Endothelial cell of umbilical vein (primary cell): ENCODE data around the gene GALNT10. TPM values are rescaled to one million over a fixed set of nuclear protein-coding genes. Genes with fewer than 3 reads are reported as not detected.

Experiments used
- BruUV-seq: library from RNA; stranded (reverse); fragments of 400-500 nt; replicated peaks from 2 replicates; lab custom pipeline; 2021; lab: Mats Ljungman, UMichigan
- CTCF ChIA-PET: fragments of 300-600, 350-600 bp; sonication (Branson Sonifier 250); formaldehyde crosslinking; loops from one replicate; lab custom pipeline; 2021; ENCODE audit warnings: antibody characterized with exemption, inconsistent platforms; lab: Charles Lee
- POLR2A ChIA-PET: fragments of 300-600, 350-600 bp; sonication (Branson Sonifier 250); formaldehyde crosslinking; loops from one replicate; lab custom pipeline; 2021; ENCODE audit warnings: antibody characterized with exemption, inconsistent platforms; lab: Charles Lee
- DNase-seq: peaks from one replicate; pipeline ENCODE4 v3.0.0-alpha.2; 2011; ENCODE audit warnings: low read depth, low spot score
- FAIRE-seq: peaks from 2 replicates; lab custom pipeline; 2011; peaks lifted over from hg19 to GRCh38; lab: Jason Lieb, UNC
- H2AFZ ChIP-seq: 2 replicates; pipeline ENCODE4 v1.6.0; 2012; ENCODE audit warnings: low read depth, low read length, control low read depth, inconsistent platforms
- H3K27ac ChIP-seq: 2 replicates; pipeline ENCODE4 v1.5.1; 2011; ENCODE audit warnings: low read depth, mild to moderate bottlenecking, control low read depth, low read length, moderate library complexity; ENCODE audit not compliant: insufficient read depth
- H3K27me3 ChIP-seq, 2 experiments: 2 replicates each; pipeline versions ENCODE4 v1.6.0 to v1.6.1; 2011; ENCODE audit warnings: low read length in 2 of 2, mixed read lengths in 1 of 2; ENCODE audit not compliant: control insufficient read depth in 2 of 2, insufficient read depth in 2 of 2
- H3K36me3 ChIP-seq, 2 experiments: 2 replicates in 1 of 2; 3 replicates in 1 of 2; pipeline ENCODE4 v1.5.1; 2011; ENCODE audit warnings: low read length in 2 of 2, mild to moderate bottlenecking in 1 of 2, moderate library complexity in 1 of 2; ENCODE audit not compliant: control insufficient read depth in 2 of 2, insufficient read depth in 2 of 2; ENCODE audit errors: extremely low read depth in 1 of 2
- H3K4me1 ChIP-seq: 3 replicates; pipeline ENCODE4 v1.5.1; 2011; ENCODE audit warnings: mild to moderate bottlenecking, low read length; ENCODE audit not compliant: control insufficient read depth, insufficient read depth; ENCODE audit errors: extremely low read depth
- H3K4me2 ChIP-seq: 2 replicates; pipeline ENCODE4 v1.6.1; 2011; ENCODE audit warnings: low read length, control low read depth, mixed read lengths; ENCODE audit not compliant: insufficient read depth
- H3K4me3 ChIP-seq, 3 experiments: fragments of 200-600 bp in 1 of 3; sonication (generic), shearing (Covaris generic) in 1 of 3; replicated peaks in 1 of 3; 2 replicates each; pipeline ENCODE4 v1.5.1; 2011 to 2016; ENCODE audit warnings: control low read depth in 3 of 3, low read length in 3 of 3, mild to moderate bottlenecking in 2 of 3, inconsistent platforms in 1 of 3, low read depth in 1 of 3, moderate library complexity in 1 of 3; ENCODE audit not compliant: insufficient read depth in 1 of 3
- H3K79me2 ChIP-seq: 2 replicates; pipeline ENCODE4 v1.6.0; 2012; ENCODE audit warnings: low read length, inconsistent platforms; ENCODE audit not compliant: control insufficient read depth, insufficient read depth
- H3K9ac ChIP-seq: replicated peaks from 2 replicates; pipeline ENCODE3; 2011; ENCODE audit warnings: low read length, control low read depth; ENCODE audit not compliant: insufficient read depth; ENCODE audit errors: extremely low read depth
- H3K9me1 ChIP-seq: replicated peaks from 3 replicates; pipeline ENCODE4 v1.6.0; 2011; ENCODE audit warnings: mild to moderate bottlenecking, low read length; ENCODE audit not compliant: control insufficient read depth, insufficient read depth; ENCODE audit errors: extremely low read depth
- H3K9me3 ChIP-seq: replicated peaks from 2 replicates; pipeline ENCODE4 v1.5.1; 2012; ENCODE audit warnings: low read length, inconsistent platforms; ENCODE audit not compliant: control insufficient read depth, insufficient read depth
- H4K20me1 ChIP-seq: replicated peaks from 2 replicates; pipeline ENCODE3; 2011; ENCODE audit warnings: mild to moderate bottlenecking, low read length; ENCODE audit not compliant: control insufficient read depth, insufficient read depth; ENCODE audit errors: extremely low read depth
- EZH2 ChIP-seq: IDR thresholded peaks from 2 replicates; pipeline ENCODE4 v1.6.1; 2012; ENCODE audit warnings: borderline replicate concordance, low read depth, mild to moderate bottlenecking, moderate library complexity, low read length, inconsistent platforms; ENCODE audit not compliant: severe bottlenecking
- FOS ChIP-seq: IDR thresholded peaks from 2 replicates; pipeline ENCODE4 v1.6.1; 2011; ENCODE audit warnings: mild to moderate bottlenecking, low read length, moderate library complexity, borderline replicate concordance; ENCODE audit not compliant: insufficient read depth
- GATA2 ChIP-seq: IDR thresholded peaks from 2 replicates; pipeline ENCODE4 v1.7.0; 2011; ENCODE audit warnings: low read depth, mild to moderate bottlenecking, moderate library complexity, mixed read lengths, low read length; ENCODE audit not compliant: insufficient read length, insufficient read depth
- MYC ChIP-seq: IDR thresholded peaks from one replicate; pipeline ENCODE4 v1.6.1; 2011; ENCODE audit warnings: mild to moderate bottlenecking, low read depth, low read length
- POLR2A ChIP-seq: IDR thresholded peaks from 2 replicates; pipeline ENCODE4 v1.6.1; 2012; ENCODE audit warnings: low read depth, mild to moderate bottlenecking, control low read depth, low read length
- POLR2AphosphoS5 ChIP-seq: IDR thresholded peaks from 2 replicates; pipeline ENCODE4 v1.6.1; 2012; ENCODE audit warnings: low read depth, mild to moderate bottlenecking, control low read depth, low read length, moderate library complexity; ENCODE audit not compliant: insufficient read depth
- dilution Hi-C: fragments of 300-500 bp; cut with MboI; formaldehyde crosslinking; loops from one replicate; pipeline ENCODE4 v1.15.0; 2019; ENCODE audit warnings: low sequenced_read_pairs; ENCODE audit not compliant: extremely low pct_ligation_motif_present
- intact Hi-C: fragments of 100-400 bp; cut with micrococcal nuclease; formaldehyde crosslinking; loops from one replicate; pipeline ENCODE4 v1.10.0; 2022
- polyA plus RNA-seq, 4 experiments: library from polyadenylated mRNA; depleted of rRNA in 3 of 4; stranded (reverse) in 3 of 4; unstranded in 1 of 4; fragments of >200 nt; gene quantifications; 2 replicates each; pipeline versions ENCODE4 v1.2.1 to v1.2.3, GENCODE V29; 2011 to 2012; ENCODE audit warnings: missing spikeins in 1 of 4
- total RNA-seq: library from RNA; stranded (reverse); gene quantifications from 2 replicates; pipeline ENCODE4 v1.2.3, GENCODE V29; 2021
- TF ChIP-seq, protein P1 (sequence below), 2 donors: IDR thresholded peaks; 1 replicate in 1 of 2; 2 replicates in 1 of 2; pipeline ENCODE4 v1.5.1; 2011; ENCODE audit warnings: low read length in 2 of 2, mild to moderate bottlenecking in 2 of 2, moderate library complexity in 2 of 2, control low read depth in 1 of 2, inconsistent platforms in 1 of 2, low read depth in 1 of 2; ENCODE audit not compliant: insufficient read depth in 1 of 2; ENCODE audit errors: extremely low read depth in 1 of 2
- TF ChIP-seq, protein P2 (sequence below): IDR thresholded peaks from 2 replicates; pipeline ENCODE4 v1.6.1; 2011; ENCODE audit not compliant: insufficient read depth, insufficient read length

The GALNT10 gene
- total and polyA plus RNA-seq, 2 donors (not counting 3 experiments of a cell fraction or from before 2014, with no cell fraction given): 70.2 to 77.6 TPM

DNA sequence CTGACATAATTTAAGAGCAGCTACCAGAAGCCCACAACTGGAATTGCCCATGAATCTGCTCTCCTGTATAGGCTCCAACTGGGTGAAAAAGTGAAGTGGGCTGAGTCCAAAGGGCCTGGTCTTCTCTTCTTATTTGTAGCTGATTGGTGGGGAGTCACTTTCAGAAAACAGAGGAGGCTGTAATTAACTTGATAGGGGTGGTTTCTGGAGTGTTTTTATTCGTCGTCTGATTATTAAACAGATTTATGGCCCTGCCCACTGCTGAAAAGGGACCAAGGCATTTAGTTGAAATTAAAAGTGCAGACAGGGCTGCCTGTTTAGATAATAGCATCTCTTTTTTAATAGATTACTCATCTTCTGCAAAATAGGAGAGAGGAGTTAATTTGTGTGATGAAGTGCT lies 174.2 kb downstream of the GALNT10 start:
- Histone ChIP-seq H3K9me1 (no peaks in the 10 kb centered on the region), H3K4me3 (no peak overlapping the region), H3K36me3 (no peaks in the 10 kb centered on the region), H3K9me3 (no peaks in the 10 kb centered on the region), H3K27me3 (no peaks in the 10 kb centered on the region), H4K20me1 (no peaks in the 10 kb centered on the region), H3K9ac (no peak overlapping the region), H3K79me2 (no peaks in the 10 kb centered on the region), H3K4me1 (peaks cover 49% of the 10 kb centered on the region), H2AFZ (no peak overlapping the region), H3K27ac (no peak overlapping the region), H3K4me2 (no peak overlapping the region)
- CTCF ChIA-PET: interaction anchor here (1.4 to 2.1 kb wide), 2 partner anchors 28 to 32 kb away, joined by 3 to 10 read pairs; no protein-coding TSS in a partner anchor
- intact Hi-C loops (loop anchor here (5.0 kb wide), 1 partner anchor 83 kb away; the partner anchor contains the start of gene SAP30L), dilution Hi-C loops (no loop called here)
- TF ChIP-seq MYC: no peak
- TF ChIP-seq POLR2A: no peak
- no peak for TF ChIP-seq EZH2
- TF ChIP-seq, protein P1, sequence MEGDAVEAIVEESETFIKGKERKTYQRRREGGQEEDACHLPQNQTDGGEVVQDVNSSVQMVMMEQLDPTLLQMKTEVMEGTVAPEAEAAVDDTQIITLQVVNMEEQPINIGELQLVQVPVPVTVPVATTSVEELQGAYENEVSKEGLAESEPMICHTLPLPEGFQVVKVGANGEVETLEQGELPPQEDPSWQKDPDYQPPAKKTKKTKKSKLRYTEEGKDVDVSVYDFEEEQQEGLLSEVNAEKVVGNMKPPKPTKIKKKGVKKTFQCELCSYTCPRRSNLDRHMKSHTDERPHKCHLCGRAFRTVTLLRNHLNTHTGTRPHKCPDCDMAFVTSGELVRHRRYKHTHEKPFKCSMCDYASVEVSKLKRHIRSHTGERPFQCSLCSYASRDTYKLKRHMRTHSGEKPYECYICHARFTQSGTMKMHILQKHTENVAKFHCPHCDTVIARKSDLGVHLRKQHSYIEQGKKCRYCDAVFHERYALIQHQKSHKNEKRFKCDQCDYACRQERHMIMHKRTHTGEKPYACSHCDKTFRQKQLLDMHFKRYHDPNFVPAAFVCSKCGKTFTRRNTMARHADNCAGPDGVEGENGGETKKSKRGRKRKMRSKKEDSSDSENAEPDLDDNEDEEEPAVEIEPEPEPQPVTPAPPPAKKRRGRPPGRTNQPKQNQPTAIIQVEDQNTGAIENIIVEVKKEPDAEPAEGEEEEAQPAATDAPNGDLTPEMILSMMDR (IDR thresholded peaks at IDR 0.05; ENCODE audit: extremely low read depth in 1 of 2, insufficient read depth in 1 of 2, low read depth in 1 of 2, low read length in 2 of 2): no peak
- no peak for TF ChIP-seq FOS
- TF ChIP-seq, protein P2, sequence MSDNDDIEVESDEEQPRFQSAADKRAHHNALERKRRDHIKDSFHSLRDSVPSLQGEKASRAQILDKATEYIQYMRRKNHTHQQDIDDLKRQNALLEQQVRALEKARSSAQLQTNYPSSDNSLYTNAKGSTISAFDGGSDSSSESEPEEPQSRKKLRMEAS: no peak
- no peak for TF ChIP-seq GATA2
- TF ChIP-seq POLR2AphosphoS5: no peak
- no peak for DNase-seq
- POLR2A ChIA-PET: no interaction called here
- FAIRE-seq: no peak
- BruUV-seq: no TSS peak
